Measurements from ENCODE around the gene ZNF593OS. TPM values are rescaled to one million over a fixed set of nuclear protein-coding genes. Genes with fewer than 3 reads are reported as not detected.

Gene ZNF593OS
- total and polyA plus RNA-seq, 2 experiments from 2014 or later = 0.10 to 0.45 TPM

DNA sequence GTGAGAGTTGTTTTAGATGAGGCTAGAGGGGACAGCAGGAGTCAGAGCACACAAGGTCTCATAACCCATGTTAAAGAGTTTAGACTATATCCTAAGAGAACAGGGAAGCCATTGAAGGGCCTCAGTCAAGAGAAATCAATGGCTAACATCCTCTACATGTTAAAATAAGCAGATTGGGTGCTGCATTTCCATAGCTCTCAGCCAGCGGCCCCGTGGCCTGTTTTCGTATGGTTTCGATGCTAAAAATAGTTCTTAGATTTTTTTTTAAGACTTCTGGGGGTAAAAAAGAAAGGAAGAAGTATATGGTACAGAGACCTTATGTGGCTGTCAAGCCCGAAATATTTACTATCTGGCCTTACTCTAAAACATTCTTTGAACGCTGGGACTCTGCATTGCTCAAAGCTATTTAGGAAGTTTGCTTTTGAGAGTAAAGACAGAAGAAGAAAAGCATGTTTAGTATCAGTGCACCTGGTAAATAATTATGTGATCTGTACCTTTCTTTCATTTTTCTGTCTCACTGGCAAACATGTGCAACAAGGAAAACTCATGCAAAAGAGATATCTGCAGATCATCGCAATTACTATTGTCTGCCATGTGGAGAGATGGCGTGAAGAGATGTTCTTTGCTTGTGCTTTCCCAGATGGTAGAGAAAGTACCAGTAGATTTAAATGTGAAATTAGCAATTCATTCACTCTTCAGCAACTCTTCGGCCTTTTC, 51.6 kb downstream of the ZNF593OS start:
- Histone ChIP-seq H3K4me3 (no peak overlapping the region), H3K79me2 (peaks cover 30% of the 10 kb centered on the region), H2AFZ (no peak overlapping the region), H3K27me3 (no peaks in the 10 kb centered on the region), H3K9me3 (ENCODE audit: low read depth) (no peaks in the 10 kb centered on the region), H3K9me2 (replicated peaks; ENCODE audit: insufficient read depth) (no peaks in the 10 kb centered on the region), H3K27ac (no peak overlapping the region), H3K4me1 (ENCODE audit: insufficient read depth) (no peaks in the 10 kb centered on the region), H4K20me1 (ENCODE audit: insufficient read depth, poor library complexity, severe bottlenecking) (peaks cover 4% of the 10 kb centered on the region), H3K36me3 (replicated peaks; ENCODE audit: insufficient read depth, low read depth) (no peaks in the 10 kb centered on the region), H3K4me2 (no peak overlapping the region)
- 77% methylated on average over 9 of the region's 9 CpGs for WGBS (ENCODE audit: low lambda C conversion rate, missing lambda C conversion rate)
- DNase-seq (ENCODE audit: low spot score) = no peak
- no peak for TF ChIP-seq EZH2 (IDR thresholded peaks at IDR 0.05; ENCODE audit: borderline replicate concordance)

Other genes with a start within 250 kb of the ZNF593OS start
- 19.6 and 24.6 TPM in 2 replicates for gene PAFAH2, start 173.8 kb downstream of the ZNF593OS start, total RNA-seq
- gene PAFAH2, start 173.8 kb downstream of the ZNF593OS start, polyA plus RNA-seq = 22.7 TPM in 2 replicates
- 0.17 and 0.84 TPM in 2 replicates for gene EXTL1, start 150.1 kb downstream of the ZNF593OS start, total RNA-seq
- gene EXTL1, start 150.1 kb downstream of the ZNF593OS start, polyA plus RNA-seq = 1.3 and 1.6 TPM in 2 replicates
- 1.8 and 6.6 TPM in 2 replicates for gene SLC30A2, start 125.7 kb downstream of the ZNF593OS start, total RNA-seq
- gene SLC30A2, start 125.7 kb downstream of the ZNF593OS start, polyA plus RNA-seq = 4.5 and 4.8 TPM in 2 replicates
- 2.9 and 5.7 TPM in 2 replicates for gene TRIM63, start 104.2 kb downstream of the ZNF593OS start, total RNA-seq
- gene TRIM63, start 104.2 kb downstream of the ZNF593OS start, polyA plus RNA-seq = 8.2 and 9.5 TPM in 2 replicates
- 12.5 and 16.8 TPM in 2 replicates for gene PDIK1L, start 60.0 kb downstream of the ZNF593OS start, total RNA-seq
- gene PDIK1L, start 60.0 kb downstream of the ZNF593OS start, polyA plus RNA-seq = 2.6 and 4.4 TPM in 2 replicates
- gene FAM110D, start 12.8 kb downstream of the ZNF593OS start, total RNA-seq = 0.10 and 0.16 TPM in 2 replicates
- 0.40 and 0.44 TPM in 2 replicates for gene FAM110D, start 12.8 kb downstream of the ZNF593OS start, polyA plus RNA-seq
- not detected in 2 replicates for gene C1orf232, start 2.9 kb downstream of the ZNF593OS start, total RNA-seq
- not detected in 2 replicates for gene C1orf232, start 2.9 kb downstream of the ZNF593OS start, polyA plus RNA-seq
- gene ZNF593, start 1.9 kb downstream of the ZNF593OS start, total RNA-seq = 20.5 and 25.7 TPM in 2 replicates
- gene ZNF593, start 1.9 kb downstream of the ZNF593OS start, polyA plus RNA-seq = 69.1 and 71.8 TPM in 2 replicates
- gene CNKSR1, start 5.7 kb upstream of the ZNF593OS start, total RNA-seq = 13.3 and 18.1 TPM in 2 replicates
- 31.4 and 38.6 TPM in 2 replicates for gene CNKSR1, start 5.7 kb upstream of the ZNF593OS start, polyA plus RNA-seq
- gene CATSPER4, start 18.8 kb upstream of the ZNF593OS start, total RNA-seq = not detected in 2 replicates
- gene CATSPER4, start 18.8 kb upstream of the ZNF593OS start, polyA plus RNA-seq = 0.07 TPM in 1 of 2 replicates, not detected in the other
- gene CEP85, start 62.4 kb upstream of the ZNF593OS start, total RNA-seq = 11.4 and 14.6 TPM in 2 replicates
- gene CEP85, start 62.4 kb upstream of the ZNF593OS start, polyA plus RNA-seq = 12.4 and 15.3 TPM in 2 replicates
- 35.9 and 36.6 TPM in 2 replicates for gene SH3BGRL3, start 108.3 kb upstream of the ZNF593OS start, total RNA-seq
- 411 and 420 TPM in 2 replicates for gene SH3BGRL3, start 108.3 kb upstream of the ZNF593OS start, polyA plus RNA-seq
- gene UBXN11, start 134.8 kb upstream of the ZNF593OS start, total RNA-seq = 3.1 and 6.9 TPM in 2 replicates
- 17.1 and 34.0 TPM in 2 replicates for gene UBXN11, start 134.8 kb upstream of the ZNF593OS start, polyA plus RNA-seq
- gene CD52, start 146.1 kb upstream of the ZNF593OS start, total RNA-seq = 1.2 and 8.1 TPM in 2 replicates
- gene CD52, start 146.1 kb upstream of the ZNF593OS start, polyA plus RNA-seq = 3.9 and 12.9 TPM in 2 replicates
- 7.1 and 15.6 TPM in 2 replicates for gene CRYBG2, start 182.3 kb upstream of the ZNF593OS start, total RNA-seq
- gene CRYBG2, start 182.3 kb upstream of the ZNF593OS start, polyA plus RNA-seq = 20.1 and 21.6 TPM in 2 replicates
- gene ZNF683, start 200.9 kb upstream of the ZNF593OS start, total RNA-seq = not detected in 2 replicates
- not detected in 2 replicates for gene ZNF683, start 200.9 kb upstream of the ZNF593OS start, polyA plus RNA-seq
- 0.43 and 0.64 TPM in 2 replicates for gene LIN28A, start 239.0 kb upstream of the ZNF593OS start, total RNA-seq
- 0.13 and 0.23 TPM in 2 replicates for gene LIN28A, start 239.0 kb upstream of the ZNF593OS start, polyA plus RNA-seq